ENCODE results near the gene SURF4.

The SURF4 gene

GRCh38 chr9:133353548-133353947, 22.3 kb downstream of the SURF4 start:
- no peak for DNase-seq (ENCODE audit: low read depth, low spot score)

- no peak for DNase-seq (ENCODE audit: low read depth, low spot score)
Observed at GRCh38 chr9:133352635-133353340, 23.1 kb downstream of the SURF4 start.

GRCh38 chr9:133351908-133352634, 23.8 kb downstream of the SURF4 start:
- DNase-seq (ENCODE audit: low read depth, low spot score): peak; percentile 87

GRCh38 chr9:133351526-133351907, 24.3 kb downstream of the SURF4 start:
- no peak for DNase-seq (ENCODE audit: low read depth, low spot score)

GRCh38 chr9:133349965-133350616, 25.8 kb downstream of the SURF4 start:
- no peak for DNase-seq (ENCODE audit: low read depth, low spot score)

GRCh38 chr9:133348718-133349573, 26.9 kb downstream of the SURF4 start:
- DNase-seq (ENCODE audit: low read depth, low spot score): no peak

- peak; percentile 97 for DNase-seq (ENCODE audit: low read depth, low spot score)
Observed at GRCh38 chr9:133347985-133348717, 27.7 kb downstream of the SURF4 start, which contains the start of the genes MED22 and RPL7A. Gene MED22, minus strand, starts transcription at chr9:133348131. Its CDS starts 1,469 bp downstream, at chr9:133346662. Gene RPL7A, plus strand, starts transcription at chr9:133348218. Its CDS starts 26 bp downstream, at chr9:133348244.

GRCh38 chr9:133347515-133347984, 28.3 kb downstream of the SURF4 start:
- peak; percentile 51 for DNase-seq (ENCODE audit: low read depth, low spot score)

- DNase-seq (ENCODE audit: low read depth, low spot score): no peak
Observed at GRCh38 chr9:133346021-133346785, 29.7 kb downstream of the SURF4 start.

- no peak for DNase-seq (ENCODE audit: low read depth, low spot score)
Observed at GRCh38 chr9:133345596-133345995, 30.3 kb downstream of the SURF4 start.

GRCh38 chr9:133344979-133345378, 30.9 kb downstream of the SURF4 start:
- DNase-seq (ENCODE audit: low read depth, low spot score): no peak

- DNase-seq (ENCODE audit: low read depth, low spot score): no peak
Observed at GRCh38 chr9:133344071-133344470, 31.8 kb downstream of the SURF4 start.

- peak; percentile 46 for DNase-seq (ENCODE audit: low read depth, low spot score)
Observed at GRCh38 chr9:133342570-133342969, 33.3 kb downstream of the SURF4 start.

GRCh38 chr9:133342069-133342406, 33.8 kb downstream of the SURF4 start:
- DNase-seq (ENCODE audit: low read depth, low spot score): peak; percentile 76

GRCh38 chr9:133341369-133342068, 34.3 kb downstream of the SURF4 start:
- DNase-seq (ENCODE audit: low read depth, low spot score): no peak

GRCh38 chr9:133340916-133341315, 34.9 kb downstream of the SURF4 start:
- DNase-seq (ENCODE audit: low read depth, low spot score): no peak

- DNase-seq (ENCODE audit: low read depth, low spot score): no peak
Observed at GRCh38 chr9:133340256-133340655, 35.6 kb downstream of the SURF4 start.

GRCh38 chr9:133339641-133340040, 36.2 kb downstream of the SURF4 start:
- no peak for DNase-seq (ENCODE audit: low read depth, low spot score)
